Activated gamma-delta T cell treated with anti-CD3 and anti-CD28 coated beads, Interleukin-2, amount 50 U/mL, for 16 hours (primary cell): Measurements from ENCODE around the gene PPARD.
"Not testable (repeated sequence)": the region's sequence is repeated elsewhere in the genome, so short reads cannot be mapped to it uniquely, and the experiment has no call there.

Experiments used
- DNase-seq: peaks from one replicate; pipeline ENCODE4 v3.0.0-alpha.2; 2020; ENCODE audit warnings: low read depth

The PPARD gene

GRCh38 chr6:35342258-35343091 lies at the start of gene PPARD:
PPARD (plus strand) TSS chr6:35342558; CDS start chr6:35411088, 68,530 bp downstream.
- DNase-seq, result peak; percentile 98

DNA sequence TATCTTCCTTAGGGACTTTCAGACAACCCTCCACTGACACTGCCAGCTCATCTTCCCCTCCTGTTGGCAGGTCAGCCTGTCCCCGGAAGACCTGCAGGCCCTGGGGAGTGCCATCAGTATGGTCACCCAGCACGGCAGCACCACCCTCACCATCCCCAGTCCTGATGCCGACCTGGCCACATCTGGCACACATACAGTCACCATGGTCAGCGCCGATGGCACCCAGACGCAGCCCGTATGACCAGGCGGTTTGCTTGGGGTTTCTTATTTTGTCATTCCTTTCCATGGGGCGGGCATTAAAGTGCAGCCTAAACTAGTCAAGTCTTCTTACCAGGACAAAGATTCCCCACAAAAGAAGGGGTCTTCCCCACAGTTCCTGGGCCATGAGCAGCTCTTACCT lies 48.7 kb upstream of the PPARD start:
- DNase-seq, result no peak

DNA sequence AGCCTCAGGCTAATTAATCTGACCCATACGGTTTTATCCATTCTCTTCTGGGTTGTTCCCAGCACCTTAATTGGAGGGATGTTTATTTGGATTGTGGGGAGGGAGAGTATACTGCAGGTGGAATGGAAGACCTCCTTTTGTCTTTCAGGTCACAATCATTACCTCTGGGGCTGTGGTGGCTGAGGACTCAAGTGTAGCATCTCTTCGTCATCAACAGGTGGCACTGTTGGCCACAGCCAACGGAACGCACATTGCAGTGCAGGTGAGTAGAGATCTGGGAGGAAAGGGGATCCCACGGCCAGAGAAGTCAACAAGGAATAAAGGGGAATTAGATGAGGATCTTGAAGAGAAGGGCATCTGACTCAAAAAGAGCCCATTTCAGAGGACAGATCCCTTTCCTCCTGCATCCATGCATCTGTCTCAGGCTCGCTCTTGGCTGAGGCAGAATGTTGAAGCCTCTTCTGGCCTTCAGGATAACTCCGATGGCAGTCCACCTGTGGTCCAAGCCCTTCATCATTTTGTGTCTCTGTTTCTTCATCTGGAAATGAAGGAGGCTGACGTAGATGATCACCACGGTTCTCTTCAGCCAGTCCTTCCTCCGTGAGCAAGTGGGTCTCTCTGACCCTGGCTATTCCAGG lies 47.9 kb upstream of the PPARD start:
- no peak for DNase-seq

GRCh38 chr6:35295036-35295435 lies 47.3 kb upstream of the PPARD start:
- DNase-seq, result no peak

GRCh38 chr6:35295521-35296315 lies 46.6 kb upstream of the PPARD start:
- no peak for DNase-seq

DNA sequence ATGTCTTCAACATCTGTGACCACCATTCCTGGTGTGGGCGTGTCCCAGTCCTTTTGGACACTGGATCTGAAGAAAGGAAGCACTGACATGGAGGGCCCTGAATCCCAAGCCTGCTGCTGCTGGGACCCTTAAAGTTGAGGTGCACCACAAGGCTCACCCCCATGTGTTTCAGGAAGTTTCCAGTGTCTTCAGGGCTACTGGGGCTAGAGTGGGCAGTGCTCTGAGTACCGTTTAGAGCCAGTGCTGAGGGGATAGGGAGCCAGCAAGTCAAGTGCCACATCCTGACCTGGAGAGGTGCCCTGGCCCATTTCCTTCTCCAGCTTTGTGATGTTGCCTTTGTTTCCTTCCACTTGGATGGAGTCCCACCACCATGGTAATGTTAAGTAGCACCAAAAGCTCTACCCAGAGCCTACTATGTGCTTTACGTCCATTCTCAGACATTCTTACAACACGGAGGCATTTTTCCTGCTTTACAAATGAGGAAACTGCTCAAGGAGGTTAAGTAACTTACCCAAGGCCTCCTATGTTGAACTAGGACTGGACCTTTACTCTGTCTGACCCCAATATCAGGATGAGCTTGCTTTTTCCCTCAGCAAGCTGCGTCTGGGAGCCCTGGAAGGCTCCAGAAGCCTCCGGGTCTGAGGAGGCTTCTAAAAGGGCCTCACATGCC lies 45.3 kb upstream of the PPARD start:
- no peak for DNase-seq

- DNase-seq, result peak; percentile 82
Measured at GRCh38 chr6:35297601-35298481, 44.5 kb upstream of the PPARD start, which contains the start of gene DEF6. DEF6 (plus strand) TSS chr6:35297818; CDS start chr6:35297857, 39 bp downstream.

GRCh38 chr6:35298625-35299140 lies 43.7 kb upstream of the PPARD start:
- DNase-seq, result no peak

DNA sequence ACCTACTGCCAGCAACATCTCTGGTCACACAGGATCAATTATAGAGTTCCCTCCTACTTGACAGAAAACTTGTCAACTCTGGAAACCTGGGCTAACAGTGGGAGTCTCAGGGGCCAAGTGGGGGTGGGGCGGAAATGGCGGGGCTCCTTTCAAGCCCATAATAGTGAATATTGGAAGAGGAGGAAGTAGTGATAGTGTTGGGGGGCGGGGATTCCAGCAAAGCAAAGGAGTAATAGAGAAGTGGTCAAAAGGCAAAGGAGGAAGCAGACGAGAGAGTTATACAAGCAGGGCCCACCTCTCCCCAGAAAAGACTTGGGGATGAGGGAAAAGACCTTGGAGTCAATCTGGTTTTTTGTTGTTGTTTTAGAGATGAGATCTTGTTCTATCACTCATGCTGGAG lies 42.7 kb upstream of the PPARD start:
- no peak for DNase-seq

GRCh38 chr6:35300848-35301247 lies 41.5 kb upstream of the PPARD start:
- no peak for DNase-seq

GRCh38 chr6:35302604-35303241 lies 39.6 kb upstream of the PPARD start:
- peak; percentile 82 for DNase-seq

DNA sequence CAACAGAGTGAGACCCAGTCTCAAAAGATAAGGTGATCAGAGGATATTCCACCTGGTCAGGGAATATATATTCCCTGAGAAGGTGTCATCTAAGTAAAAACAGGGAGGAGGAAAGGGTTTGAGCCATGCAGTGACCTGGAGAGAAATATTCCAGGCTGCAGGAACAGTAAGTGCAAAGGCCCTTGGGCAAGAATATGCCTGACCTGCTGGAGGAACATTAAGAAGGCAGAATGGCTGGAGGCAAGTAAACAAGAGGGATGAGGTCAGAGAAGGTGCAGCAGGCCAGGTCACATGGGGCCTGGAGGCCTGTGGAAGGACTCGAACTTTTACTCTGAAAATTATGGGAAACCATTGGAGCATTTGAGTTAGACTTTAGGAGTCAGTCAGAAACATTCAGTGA lies 38.1 kb upstream of the PPARD start:
- DNase-seq, result no peak

DNA sequence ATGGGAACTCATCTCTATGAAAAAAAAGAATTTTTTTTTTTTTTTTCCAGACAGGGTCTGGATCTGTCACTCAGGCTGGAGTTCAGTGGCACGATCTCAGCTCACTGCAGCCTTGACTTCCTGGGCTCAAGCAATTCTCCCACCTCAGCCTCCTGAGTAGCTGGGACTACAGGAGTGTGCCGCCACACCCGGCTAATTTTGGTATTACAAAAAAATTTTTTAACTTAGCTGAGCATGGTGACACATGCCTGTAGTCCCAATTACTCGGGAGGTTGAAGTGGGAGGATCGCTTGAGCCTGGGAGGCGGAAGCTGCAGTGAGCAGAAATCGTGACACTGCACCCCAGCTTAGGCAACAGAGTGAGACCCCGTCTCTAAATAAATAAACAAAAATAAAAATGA lies 37.2 kb upstream of the PPARD start:
- no peak for DNase-seq

DNA sequence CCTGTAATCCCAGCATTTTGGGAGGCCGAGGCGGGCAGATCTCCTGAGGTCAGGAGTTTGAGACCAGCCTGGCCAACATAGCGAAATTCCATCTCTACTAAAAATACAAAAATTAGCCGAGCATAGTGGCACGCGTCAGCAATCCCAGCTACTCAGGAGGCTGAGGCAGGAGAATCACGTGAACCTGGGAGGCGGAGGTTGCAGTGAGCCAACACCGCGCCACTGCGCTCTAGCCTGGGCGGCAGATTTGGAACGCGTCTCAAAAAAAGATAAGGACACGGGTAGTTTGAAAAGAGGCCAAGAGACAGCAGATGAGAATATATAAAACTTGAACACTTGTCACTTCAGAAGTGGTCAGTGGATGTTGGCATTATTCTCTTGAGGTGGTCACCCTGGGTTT lies 35.2 kb upstream of the PPARD start:
- DNase-seq, result not testable (repeated sequence)

DNA sequence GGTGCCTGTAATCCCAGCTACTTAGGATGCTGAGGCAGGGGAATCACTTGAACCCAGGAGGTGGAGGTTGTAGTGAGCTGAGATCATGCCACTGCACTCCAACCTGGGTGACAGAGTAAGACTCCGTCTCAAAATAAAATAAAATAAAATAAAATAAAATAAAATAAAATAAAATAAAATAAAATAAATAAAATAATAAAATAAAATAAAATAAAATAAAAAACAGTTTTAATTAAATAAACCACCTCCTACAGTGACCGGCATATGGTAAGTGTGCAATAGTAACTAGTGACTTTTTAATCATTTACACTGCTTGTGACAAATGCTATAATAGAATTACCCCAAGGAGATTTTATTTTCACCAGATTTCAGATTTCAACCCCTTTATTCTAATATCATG lies 33.8 kb upstream of the PPARD start:
- DNase-seq, result not testable (repeated sequence)

- DNase-seq, result no peak
Measured at GRCh38 chr6:35309611-35310264, 32.6 kb upstream of the PPARD start.

GRCh38 chr6:35310265-35310831 lies 32.0 kb upstream of the PPARD start:
- DNase-seq, result no peak

DNA sequence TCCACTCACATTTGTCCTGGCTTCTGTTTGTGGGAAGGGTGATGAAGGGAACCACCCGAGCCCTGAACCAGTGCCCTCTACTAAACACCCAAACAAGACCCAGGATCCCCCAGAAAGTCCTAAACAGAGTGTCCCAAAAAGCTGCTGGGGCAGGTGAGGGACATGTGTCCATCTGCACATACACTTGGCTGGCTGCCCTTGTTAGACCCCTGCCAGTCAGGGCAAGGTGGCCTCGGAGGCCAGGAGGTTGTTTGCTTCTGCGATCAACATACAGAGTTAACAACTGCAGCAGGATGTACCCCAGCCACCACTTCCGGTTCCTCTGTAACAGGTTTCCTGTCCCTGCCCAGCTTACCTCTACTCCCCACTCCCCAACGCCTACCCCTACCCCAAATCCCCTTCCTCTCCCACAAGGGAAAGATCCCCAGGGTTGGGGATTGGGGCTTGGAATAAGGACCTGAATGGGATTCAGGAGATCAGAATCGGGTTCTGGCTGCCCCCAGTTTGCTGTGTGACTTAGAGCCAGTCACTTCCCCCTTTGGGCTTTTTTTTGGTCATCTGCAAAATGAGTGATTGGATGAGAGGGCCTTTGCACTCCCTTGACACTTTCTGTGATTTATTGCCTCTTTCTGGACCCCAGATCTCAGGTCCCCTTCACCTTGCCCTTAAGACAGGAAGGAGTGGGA lies 30.8 kb upstream of the PPARD start:
- DNase-seq, result no peak
